Measurements from ENCODE around the gene WIPF3.

DNA sequence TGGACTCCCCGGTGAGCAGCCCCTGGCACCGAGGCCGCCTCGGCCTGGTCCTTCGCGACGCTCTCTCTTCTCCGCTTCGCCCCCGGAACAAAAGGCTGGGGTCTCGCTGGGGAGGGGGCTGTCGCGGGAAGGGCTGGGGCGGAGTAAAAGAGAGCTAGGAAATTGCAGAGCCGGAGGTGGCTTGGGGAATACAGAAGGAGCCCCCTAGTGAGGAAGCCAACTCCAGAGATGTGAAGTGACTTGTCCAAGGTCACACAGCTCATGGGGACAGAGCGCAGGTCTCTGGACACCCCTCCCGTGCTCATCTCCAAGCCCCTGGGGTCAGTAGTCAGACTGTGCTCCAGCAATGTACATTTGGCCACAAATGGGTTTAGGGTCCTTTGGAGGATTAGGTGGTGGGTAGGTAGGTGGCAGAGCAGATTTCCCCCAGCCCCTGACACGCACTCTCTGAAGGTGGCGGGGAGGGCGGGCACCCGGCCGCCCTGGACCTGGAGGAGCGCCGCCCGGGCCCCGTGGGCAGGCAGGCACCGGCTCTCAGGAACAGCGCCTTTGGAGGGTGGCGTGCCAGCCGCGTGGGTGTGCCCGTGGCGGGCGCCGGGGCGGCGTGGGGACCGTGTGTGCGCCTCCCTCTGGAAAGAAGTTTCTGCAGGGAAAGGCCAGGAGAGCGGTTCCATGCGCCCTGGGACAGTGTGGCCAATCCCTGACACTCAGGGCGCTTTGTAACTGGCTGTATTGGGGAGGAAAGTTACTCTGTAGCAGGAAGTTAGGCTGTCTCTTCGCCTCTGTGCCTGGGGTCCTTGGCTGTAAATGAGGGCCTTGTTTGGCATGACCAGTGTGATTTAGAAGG is 910 bp downstream of the WIPF3 start:
- no peak for TF ChIP-seq POLR2A (IDR thresholded peaks at IDR 0.05)
- TF ChIP-seq CTCF (IDR thresholded peaks at IDR 0.05), result no peak
- TF ChIP-seq POLR2AphosphoS5 (IDR thresholded peaks at IDR 0.05), result no peak
